Ovary (tissue), 9 donors: ENCODE results near the gene ASB7. TPM values are rescaled to one million over a fixed set of nuclear protein-coding genes. Genes with fewer than 3 reads are reported as not detected.
A peak's percentile ranks its signal among the peaks of the same experiment; 100 is the strongest.

ENCODE experiments used
- DNase-seq, 5 donors: peaks; one replicate each; pipeline ENCODE4 v3.0.0-alpha.2; 2019 to 2020
- H3K27ac ChIP-seq, 2 donors: fragments of 200-600 bp; one replicate each; pipeline versions ENCODE4 v1.5.1 to v1.8.0; 2019 to 2022
- H3K27me3 ChIP-seq: fragments of 200-600 bp; one replicate; pipeline ENCODE4 v1.8.0; 2022
- H3K36me3 ChIP-seq: fragments of 200-600 bp; sonication (generic); one replicate; pipeline ENCODE4 v1.5.1; 2019
- H3K4me1 ChIP-seq: one replicate; pipeline ENCODE4 v1.8.1; 2013; ENCODE audit warnings: mild to moderate bottlenecking, moderate library complexity; ENCODE audit not compliant: insufficient read depth
- H3K4me3 ChIP-seq: fragments of 200-600 bp; sonication (generic); one replicate; pipeline ENCODE4 v1.5.1; 2017
- H3K9me3 ChIP-seq, 2 donors: fragments of 200-600 bp in 1 of 2; sonication (generic) in 1 of 2; one replicate each; pipeline versions ENCODE4 v1.5.1 to v1.8.1; 2013 to 2019; ENCODE audit warnings: mild to moderate bottlenecking in 1 of 2, moderate library complexity in 1 of 2
- CTCF ChIP-seq, 3 donors: fragments of 450-650 bp in 2 of 3; fragments of 200-600 bp in 1 of 3; IDR thresholded peaks; one replicate each; pipeline versions ENCODE4 v1.5.1 to v1.8.0; 2016 to 2022; ENCODE audit warnings: antibody characterized with exemption in 3 of 3, mild to moderate bottlenecking in 1 of 3
- EP300 ChIP-seq: sonication (generic); formaldehyde crosslinking; IDR thresholded peaks from one replicate; pipeline ENCODE4 v1.6.1; 2017; ENCODE audit warnings: antibody characterized with exemption
- POLR2A ChIP-seq: fragments of 450-650 bp; IDR thresholded peaks from one replicate; pipeline ENCODE4 v1.6.1; 2017; ENCODE audit warnings: antibody characterized with exemption, mild to moderate bottlenecking, moderate library complexity
- WGBS, 3 donors: extraction: QIAGEN DNeasy Blood & Tissue Kit in 1 of 3; methylation state at CpG; one replicate each; pipeline versions ENCODE4 v1.1.5 to v1.1.7; 2013 to 2017; 5-methylcytosine and 5-hydroxymethylcytosine counted together
- intact Hi-C, 4 donors: fragments of 100-400 bp; cut with DNase I; formaldehyde crosslinking; loops; one replicate each; pipeline versions ENCODE4 v1.11.0 to v1.15.1; 2022 to 2023
- polyA plus RNA-seq, 2 donors: library from polyadenylated mRNA; stranded (reverse); fragments of 200-250 nt in 1 of 2; fragments of 350-450 nt in 1 of 2; fragmentation: Illumina TruSeq in 1 of 2; extraction: RNeasy Lipid Tissue Mini Kit (QIAGEN cat#74804) in 1 of 2; gene quantifications; one replicate each; pipeline ENCODE4 v1.2.3, GENCODE V29; 2013 to 2014
- total RNA-seq, 7 donors: library from RNA; depleted of rRNA in 2 of 7; stranded (reverse); fragments of >200 nt in 2 of 7; fragmentation: NEBNext Ultra II Directional in 3 of 7; extraction: Animal tissue kit (Norgen Biotek cat#: 25700) in 3 of 7; gene quantifications; one replicate each; pipeline versions ENCODE4 v1.1.0 to v1.2.4, GENCODE V29; 2016 to 2023
- donor health status: DM: no; HTN: no; CAD: no; lungs with moderate emphysema.
- donor health status: DM: no; HTN: no; CAD: no.
- donor health status: Bipolar disorder and iron deficiency.
- donor health status: DM: yes; HTN: yes; CAD: no.
- donor health status: DM: no; HTN: no; CAD: no.
- donor health status: DM: yes; HTN: yes; CAD: no.

ASB7 gene
- total and polyA plus RNA-seq, 9 donors: 5.1 to 13.1 (median 10.4) TPM

- Histone ChIP-seq H3K4me3 (no peak overlapping the region), H3K27ac (no peak overlapping the region), H3K4me1 (no peaks in the 10 kb centered on the region), H3K9me3 (no peaks in the 10 kb centered on the region), H3K36me3 (no peaks in the 10 kb centered on the region), H3K27me3 (no peaks in the 10 kb centered on the region)
- intact Hi-C loops: loop anchor here in 1 of 4 donors (10.0 kb wide), 1 partner anchor 642 kb away; no protein-coding TSS in a partner anchor
- WGBS, 3 donors: 85 to 92% (median 88%) methylated on average over 5 of the region's 5 CpGs
- DNase-seq: no peak
- no peak for TF ChIP-seq EP300
- no peak for TF ChIP-seq CTCF (IDR thresholded peaks at IDR 0.05)
- TF ChIP-seq POLR2A: no peak
Observed at GRCh38 chr15:100623301-100623700, 20.9 kb downstream of the ASB7 start.

- Histone ChIP-seq H3K4me1 (no peaks in the 10 kb centered on the region), H3K4me3 (no peak overlapping the region), H3K27ac (no peak overlapping the region), H3K27me3 (no peaks in the 10 kb centered on the region), H3K36me3 (no peaks in the 10 kb centered on the region), H3K9me3 (no peaks in the 10 kb centered on the region)
- TF ChIP-seq POLR2A (no peak), EP300 (no peak), CTCF (IDR thresholded peaks at IDR 0.05) (peak; percentile 50 to 93 (median 86))
- intact Hi-C loops: loop anchor here (5.0 to 10.0 kb wide), 3 partner anchors 244 to 637 kb away; no protein-coding TSS in a partner anchor
- DNase-seq: peak; percentile 32 to 78 (median 56)
- 26 to 28% (median 26%) methylated on average over 6 of the region's 6 CpGs for WGBS, 3 donors
Observed at GRCh38 chr15:100627789-100628395, 25.5 kb downstream of the ASB7 start.

- no peak for DNase-seq
- no peaks in the 10 kb centered on the region for H3K36me3 ChIP-seq
- WGBS, 3 donors: 18 to 21% (median 19%) methylated on average over 3 of the region's 3 CpGs
- H3K4me1 ChIP-seq: no peaks in the 10 kb centered on the region
- no peaks in the 10 kb centered on the region for H3K9me3 ChIP-seq
- no peaks in the 10 kb centered on the region for H3K27me3 ChIP-seq
- H3K27ac ChIP-seq: no peak overlapping the region
- no peak overlapping the region for H3K4me3 ChIP-seq
- no peak for TF ChIP-seq POLR2A
- no peak for TF ChIP-seq EP300
- TF ChIP-seq CTCF (IDR thresholded peaks at IDR 0.05): no peak
- intact Hi-C loops: loop anchor here (5.0 to 10.0 kb wide), 3 partner anchors 244 to 636 kb away; no protein-coding TSS in a partner anchor
Observed at GRCh38 chr15:100628746-100629145, 26.4 kb downstream of the ASB7 start.

GRCh38 chr15:100631831-100632230 lies 29.4 kb downstream of the ASB7 start:
- no peaks in the 10 kb centered on the region for H3K27me3 ChIP-seq
- no peak overlapping the region for H3K4me3 ChIP-seq
- intact Hi-C loops: loop anchor here in 2 of 4 donors (5.0 kb wide), 1 partner anchor 240 kb away; no protein-coding TSS in a partner anchor
- WGBS, 3 donors: 78 to 86% (median 84%) methylated on average over 10 of the region's 10 CpGs
- no peak overlapping the region for H3K27ac ChIP-seq
- no peaks in the 10 kb centered on the region for H3K36me3 ChIP-seq
- no peaks in the 10 kb centered on the region for H3K4me1 ChIP-seq
- no peak for TF ChIP-seq CTCF (IDR thresholded peaks at IDR 0.05)
- TF ChIP-seq POLR2A: no peak
- no peak for TF ChIP-seq EP300
- no peaks in the 10 kb centered on the region for H3K9me3 ChIP-seq
- no peak for DNase-seq
